ENCODE data around the gene NSMCE1.

NSMCE1 gene

GRCh38 chr16:27308792-27309191 lies 40.2 kb upstream of the NSMCE1 start:
- H3K4me3 ChIP-seq (ENCODE audit: low read depth, low read length) = no peak overlapping the region
- no peak for DNase-seq (ENCODE audit: low read depth)
- TF ChIP-seq CTCF (IDR thresholded peaks at IDR 0.05; ENCODE audit: control insufficient read depth, extremely low read depth, insufficient read depth) = no peak

- TF ChIP-seq CTCF (IDR thresholded peaks at IDR 0.05; ENCODE audit: control insufficient read depth, extremely low read depth, insufficient read depth) = no peak
- DNase-seq (ENCODE audit: low read depth) = no peak
- H3K4me3 ChIP-seq (ENCODE audit: low read depth, low read length) = no peak overlapping the region
Observed at GRCh38 chr16:27305839-27306442, 37.4 kb upstream of the NSMCE1 start.

- TF ChIP-seq CTCF (IDR thresholded peaks at IDR 0.05; ENCODE audit: control insufficient read depth, extremely low read depth, insufficient read depth) = no peak
- peak; percentile 36 for DNase-seq (ENCODE audit: low read depth)
- no peak overlapping the region for H3K4me3 ChIP-seq (ENCODE audit: low read depth, low read length)
Observed at GRCh38 chr16:27304881-27305745, 36.5 kb upstream of the NSMCE1 start.

- TF ChIP-seq CTCF (IDR thresholded peaks at IDR 0.05; ENCODE audit: control insufficient read depth, extremely low read depth, insufficient read depth) = no peak
- H3K4me3 ChIP-seq (ENCODE audit: low read depth, low read length) = no peak overlapping the region
- no peak for DNase-seq (ENCODE audit: low read depth)
Observed at GRCh38 chr16:27304102-27304501, 35.5 kb upstream of the NSMCE1 start.

- no peak for DNase-seq (ENCODE audit: low read depth)
- TF ChIP-seq CTCF (IDR thresholded peaks at IDR 0.05; ENCODE audit: control insufficient read depth, extremely low read depth, insufficient read depth) = no peak
- no peak overlapping the region for H3K4me3 ChIP-seq (ENCODE audit: low read depth, low read length)
Observed at GRCh38 chr16:27303256-27304100, 34.9 kb upstream of the NSMCE1 start.

GRCh38 chr16:27302126-27302525 lies 33.6 kb upstream of the NSMCE1 start:
- no peak overlapping the region for H3K4me3 ChIP-seq (ENCODE audit: low read depth, low read length)
- no peak for TF ChIP-seq CTCF (IDR thresholded peaks at IDR 0.05; ENCODE audit: control insufficient read depth, extremely low read depth, insufficient read depth)
- no peak for DNase-seq (ENCODE audit: low read depth)
